HG03025 (cell line): ENCODE measurements around the gene ZNF628.
"Not testable (repeated sequence)": the region's sequence is repeated elsewhere in the genome, so short reads cannot be mapped to it uniquely, and the experiment has no call there.

ENCODE experiments used
- ATAC-seq: cut with Tn5 transposase; IDR thresholded peaks from one replicate; pipeline ENCODE4 v1.9.1; 2021; ENCODE audit warnings: mild to moderate bottlenecking, moderate library complexity; ENCODE audit not compliant: unreplicated experiment, low FRiP score

The ZNF628 gene

DNA sequence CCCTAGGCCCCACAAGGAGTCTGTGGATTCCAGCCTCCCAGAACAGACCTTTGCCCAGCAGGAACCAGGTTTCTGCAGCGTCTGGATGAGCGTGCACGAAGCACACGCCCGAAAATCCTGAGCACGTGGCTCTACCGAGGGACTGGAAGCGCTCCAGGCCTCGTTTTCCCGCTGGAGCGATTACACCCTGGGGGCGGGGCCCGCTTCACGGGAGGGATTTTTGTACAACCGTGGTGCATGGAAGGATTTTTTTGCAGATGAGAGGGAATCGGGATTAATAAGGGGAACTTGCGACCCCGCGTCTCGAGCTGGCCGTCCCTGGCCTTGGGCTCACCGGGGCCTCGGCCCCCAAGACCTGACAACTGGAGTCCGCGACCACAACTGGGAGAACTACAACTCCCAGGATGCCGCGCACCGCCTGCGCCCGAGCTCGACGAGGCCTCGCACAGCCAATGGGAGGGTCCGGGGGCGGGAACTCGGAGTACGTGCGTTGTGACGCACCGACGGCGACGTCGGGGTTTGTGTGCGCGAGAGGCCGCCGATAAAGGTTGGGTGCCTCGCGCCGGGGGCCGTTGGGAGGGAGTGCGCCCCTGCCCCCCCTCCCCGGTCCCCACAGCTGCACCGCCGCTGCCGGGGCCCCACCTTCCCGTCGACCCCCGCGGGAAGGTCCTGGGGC is at the start of gene ZNF628:
ZNF628 (plus strand) TSS at position 518 of the 676 bp plus-strand sequence. CDS start 3,294 bp downstream, outside the sequence.
- ATAC-seq, result peak; percentile 73

DNA sequence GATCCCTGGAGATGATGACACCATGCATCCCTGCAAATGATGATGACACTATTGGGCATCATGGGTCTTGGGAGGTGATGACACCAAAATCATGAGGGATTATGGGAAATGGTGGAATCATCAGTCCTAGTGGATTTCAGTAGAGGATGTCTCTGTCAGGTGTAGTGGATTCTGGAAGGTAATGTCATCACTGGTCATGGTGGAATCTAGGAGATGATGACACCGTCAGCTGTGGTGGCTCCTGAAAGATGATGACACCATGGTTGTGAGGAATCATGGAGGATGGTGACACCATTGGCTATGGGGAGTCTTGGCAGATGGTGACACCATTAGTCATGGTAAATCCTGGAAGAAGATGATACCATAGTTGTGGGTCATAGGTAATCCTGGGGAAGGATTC is 45.2 kb upstream of the ZNF628 start:
- ATAC-seq, result no peak

DNA sequence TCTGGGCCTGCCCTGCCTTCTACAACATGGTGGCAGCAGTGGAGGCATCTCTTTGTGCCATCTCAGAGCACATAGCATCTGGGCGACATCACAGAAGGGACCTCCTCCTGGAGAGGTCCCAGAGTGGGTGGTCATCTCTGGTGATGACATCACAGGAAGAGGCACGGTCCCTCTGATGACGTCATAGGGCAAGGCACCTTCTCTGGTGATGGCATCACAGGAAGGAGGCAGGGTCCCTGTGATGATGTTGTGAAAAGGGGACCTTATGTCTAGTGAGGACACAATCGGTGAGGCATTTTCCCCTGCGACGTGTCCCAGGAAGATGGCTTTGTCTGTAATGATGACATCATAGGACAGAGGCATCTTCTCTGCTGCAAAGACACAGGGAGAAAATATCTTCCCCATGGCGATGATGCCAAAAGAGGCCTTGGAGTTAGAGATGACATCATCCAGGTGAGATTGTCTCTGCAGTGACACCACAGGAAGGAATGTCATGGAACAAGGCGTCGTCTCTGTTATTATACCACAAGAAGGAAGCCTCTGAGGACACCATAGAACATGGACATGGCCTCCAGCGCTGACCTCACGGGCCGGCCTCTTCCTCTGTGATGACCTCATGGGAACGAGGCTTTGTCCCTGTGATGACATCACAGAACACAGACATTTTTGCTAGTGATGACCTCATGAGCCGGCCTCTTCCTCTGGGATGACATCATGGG is 44.0 kb upstream of the ZNF628 start:
- ATAC-seq, result no peak

DNA sequence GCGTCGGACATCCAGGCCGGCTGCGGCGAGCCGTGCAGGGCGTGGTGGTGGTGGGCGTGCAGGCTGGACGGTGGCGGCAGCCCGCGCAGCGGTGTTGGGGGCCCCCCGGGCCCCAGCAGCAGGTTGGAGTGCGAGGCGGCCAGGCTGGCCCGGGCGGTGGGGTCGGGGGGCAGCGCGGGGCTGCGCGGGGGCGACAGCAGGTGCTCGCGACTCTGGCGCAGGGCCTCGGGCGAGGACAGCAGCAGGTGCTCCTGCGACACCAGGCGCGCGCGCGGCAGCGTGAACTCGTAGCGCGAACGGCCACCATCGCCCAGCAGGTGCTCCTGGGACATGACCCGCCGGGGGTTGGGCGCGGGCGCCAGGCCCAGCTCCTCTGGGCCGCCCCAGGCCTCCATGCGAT is 43.1 kb upstream of the ZNF628 start:
- no peak for ATAC-seq

DNA sequence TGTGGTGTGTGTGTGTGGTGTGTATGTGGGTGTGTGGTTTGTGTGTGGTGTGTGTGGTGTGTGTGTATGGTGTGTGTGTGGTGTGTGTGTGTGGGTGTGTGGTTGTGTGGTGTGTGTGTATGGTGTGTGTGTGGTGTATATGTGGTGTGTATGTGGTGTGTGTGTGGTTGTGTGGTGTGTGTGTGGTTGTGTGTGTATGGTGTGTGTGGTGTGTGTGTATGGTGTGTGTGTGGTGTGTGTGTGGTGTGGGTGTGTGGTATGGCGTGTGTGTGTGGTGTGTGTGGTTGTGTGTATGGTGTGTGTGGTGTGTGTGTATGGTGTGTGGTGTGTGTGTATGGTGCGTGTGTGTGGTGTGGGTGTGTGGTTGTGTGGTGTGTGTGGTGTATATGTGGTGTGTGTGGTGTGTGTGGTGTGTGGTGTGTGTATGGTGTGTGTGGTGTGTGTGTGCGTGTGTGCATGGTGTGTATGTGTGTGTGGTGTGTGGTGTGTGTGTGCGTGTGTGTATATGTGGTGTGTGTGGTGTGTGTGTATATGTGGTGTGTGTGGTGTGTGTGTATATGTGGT is 42.0 kb upstream of the ZNF628 start:
- no peak for ATAC-seq

DNA sequence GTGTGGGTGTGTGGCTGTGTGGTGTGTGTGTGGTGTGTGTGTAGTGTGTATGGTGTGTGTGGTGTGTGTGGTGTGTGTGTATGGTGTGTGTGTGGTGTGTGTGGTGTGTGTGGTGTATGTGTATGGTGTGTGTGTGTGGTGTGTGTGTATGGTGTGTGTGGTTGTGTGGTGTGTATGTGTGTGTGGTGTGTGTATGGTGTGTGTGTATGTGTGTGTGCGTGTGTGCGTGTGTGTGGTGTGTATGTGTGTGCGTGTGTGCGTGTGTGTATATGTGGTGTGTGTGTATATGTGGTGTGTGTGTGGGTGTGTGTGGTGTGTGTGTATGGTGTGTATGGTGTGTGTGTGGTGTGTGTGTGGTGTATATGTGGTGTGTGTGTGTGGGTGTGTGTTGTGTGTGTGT is 41.4 kb upstream of the ZNF628 start:
- no peak for ATAC-seq

DNA sequence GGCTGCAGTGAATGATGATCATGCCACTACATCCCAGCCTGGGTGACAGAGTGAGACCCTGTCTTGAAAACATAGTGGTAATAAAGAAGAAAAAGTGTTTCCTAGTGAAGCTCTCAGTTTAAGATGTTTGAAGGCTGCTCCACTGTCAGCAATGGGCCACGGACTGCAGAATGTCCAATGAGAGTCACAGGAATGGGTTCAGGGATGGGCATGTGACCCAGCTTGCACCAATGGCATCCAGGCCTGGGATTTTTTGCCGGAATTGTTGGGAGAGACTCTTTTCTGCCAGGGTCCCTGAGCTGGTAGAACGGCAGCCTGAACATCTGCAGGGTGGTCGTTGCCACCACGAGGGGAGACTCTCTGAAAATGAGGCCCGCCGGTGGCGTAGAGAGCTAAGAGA is 39.6 kb upstream of the ZNF628 start:
- ATAC-seq, result no peak

DNA sequence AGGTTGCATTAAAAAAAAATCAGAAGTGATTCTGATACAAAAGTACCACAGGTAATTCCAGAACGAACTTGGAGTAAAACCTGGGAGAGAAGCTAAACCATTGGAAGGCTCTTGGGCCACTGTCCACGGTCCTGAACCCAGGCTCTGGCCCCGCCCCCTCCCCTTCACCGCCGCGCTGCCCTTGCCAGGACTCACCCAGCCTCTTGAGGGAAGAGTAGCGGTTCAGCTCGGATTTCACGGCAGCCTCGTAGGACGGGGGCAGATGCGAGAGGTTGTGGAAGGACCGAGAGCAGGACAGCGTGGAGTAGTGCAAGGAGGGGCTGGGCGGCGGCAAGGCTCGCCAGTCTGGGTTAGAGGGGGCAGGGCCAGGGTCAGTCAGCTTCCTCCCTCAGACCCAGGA is 39.0 kb upstream of the ZNF628 start:
- ATAC-seq, result no peak

DNA sequence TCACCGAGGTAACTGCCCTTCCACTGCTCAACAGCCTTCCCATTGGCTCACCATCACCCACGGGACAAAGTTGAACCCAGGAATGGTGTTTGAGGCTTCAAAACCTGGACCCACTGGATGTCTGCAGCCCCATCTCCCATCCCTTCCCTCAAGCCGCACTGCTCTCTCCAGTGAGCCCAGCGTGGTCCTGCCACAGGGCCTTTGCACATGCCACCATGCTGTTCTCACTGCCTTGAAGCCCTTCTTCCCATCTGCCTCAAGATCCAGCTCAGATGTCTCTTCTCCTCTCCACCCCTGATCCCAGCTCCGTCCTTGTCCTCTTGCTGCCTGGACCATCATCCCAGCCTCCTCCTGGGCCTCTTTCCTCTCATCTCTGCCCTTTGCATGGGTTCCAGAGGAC is 37.4 kb upstream of the ZNF628 start:
- no peak for ATAC-seq

DNA sequence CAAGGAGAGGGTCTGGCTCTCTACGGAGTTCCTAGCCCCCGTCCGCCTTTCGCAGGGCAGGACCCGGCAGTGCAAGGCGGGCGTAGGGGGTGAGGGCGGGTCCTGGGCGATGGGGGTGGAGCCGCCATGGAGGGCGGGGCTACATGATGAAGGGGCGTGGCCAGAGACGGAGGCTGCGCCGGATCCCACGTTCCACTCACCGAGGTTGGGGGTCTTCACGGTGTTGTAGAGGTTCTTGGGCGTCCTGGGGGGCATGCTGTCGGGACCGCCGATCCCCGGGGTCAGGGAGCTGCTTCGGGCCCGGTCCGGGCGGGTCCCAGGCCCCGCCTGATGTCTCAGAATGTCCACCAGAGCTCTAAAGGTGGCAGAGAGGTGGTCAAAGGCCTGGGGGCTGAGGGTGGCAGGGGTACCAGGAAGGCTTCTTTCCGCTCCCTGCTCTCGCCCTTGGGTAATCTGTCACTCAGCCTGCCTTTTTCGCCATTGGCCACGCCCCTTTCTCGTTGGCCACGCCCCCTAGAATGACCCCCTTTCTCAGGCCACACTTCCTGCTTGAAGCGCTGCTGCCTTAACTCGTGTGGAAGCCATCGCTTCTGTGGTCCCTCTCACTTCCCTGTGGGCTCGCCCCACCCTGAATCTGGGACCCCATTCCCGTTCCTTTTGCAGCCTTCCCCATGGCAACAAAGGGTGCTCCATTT is 35.9 kb upstream of the ZNF628 start:
- ATAC-seq, result no peak

DNA sequence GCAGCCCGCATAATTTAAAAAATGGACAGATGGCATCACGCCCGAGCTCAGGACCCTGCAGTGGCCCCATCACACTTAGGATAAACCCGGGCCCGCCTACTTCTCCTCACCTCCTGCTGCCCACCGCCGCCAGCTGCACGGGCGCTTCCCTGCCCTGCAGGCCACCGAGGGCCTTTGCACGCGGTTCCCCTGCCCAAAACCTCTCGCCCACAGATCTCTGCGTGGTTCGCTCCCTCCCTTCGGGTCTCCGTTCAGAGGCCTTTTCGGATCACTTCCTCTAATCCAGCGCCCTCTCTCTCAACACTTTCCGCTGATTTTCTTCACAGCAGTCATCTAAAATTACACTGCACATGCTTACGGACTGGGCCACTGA is 35.1 kb upstream of the ZNF628 start:
- no peak for ATAC-seq

DNA sequence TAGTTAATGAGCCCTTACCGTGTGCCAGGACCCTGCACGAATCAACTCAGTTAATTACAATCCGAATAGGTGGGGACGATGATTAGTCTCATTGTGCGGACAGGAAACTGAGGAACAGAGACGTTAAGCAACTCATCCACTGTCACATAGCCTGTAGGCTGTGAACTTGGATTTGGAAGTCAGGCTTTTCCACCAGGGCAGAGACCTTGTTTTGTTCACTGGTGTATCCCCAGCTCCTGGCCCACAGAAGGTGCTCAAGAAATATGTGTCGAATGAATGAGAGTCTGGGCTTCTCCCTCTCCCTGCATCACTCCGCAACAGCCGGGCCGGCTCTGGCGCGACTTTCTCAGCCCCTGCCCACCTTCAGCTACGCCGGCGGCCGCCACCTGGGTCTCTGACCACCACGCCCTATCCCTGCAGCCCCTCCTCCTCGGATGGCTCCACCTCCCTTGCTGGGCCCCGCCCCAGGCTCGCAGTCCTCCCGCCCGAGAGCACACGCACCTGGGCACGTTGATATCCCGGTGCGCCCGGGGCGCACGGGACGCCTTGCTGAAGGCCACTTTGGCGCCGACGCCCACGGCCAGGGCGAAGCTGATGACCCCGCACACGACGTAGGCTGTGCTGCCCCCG is 34.6 kb upstream of the ZNF628 start:
- no peak for ATAC-seq

DNA sequence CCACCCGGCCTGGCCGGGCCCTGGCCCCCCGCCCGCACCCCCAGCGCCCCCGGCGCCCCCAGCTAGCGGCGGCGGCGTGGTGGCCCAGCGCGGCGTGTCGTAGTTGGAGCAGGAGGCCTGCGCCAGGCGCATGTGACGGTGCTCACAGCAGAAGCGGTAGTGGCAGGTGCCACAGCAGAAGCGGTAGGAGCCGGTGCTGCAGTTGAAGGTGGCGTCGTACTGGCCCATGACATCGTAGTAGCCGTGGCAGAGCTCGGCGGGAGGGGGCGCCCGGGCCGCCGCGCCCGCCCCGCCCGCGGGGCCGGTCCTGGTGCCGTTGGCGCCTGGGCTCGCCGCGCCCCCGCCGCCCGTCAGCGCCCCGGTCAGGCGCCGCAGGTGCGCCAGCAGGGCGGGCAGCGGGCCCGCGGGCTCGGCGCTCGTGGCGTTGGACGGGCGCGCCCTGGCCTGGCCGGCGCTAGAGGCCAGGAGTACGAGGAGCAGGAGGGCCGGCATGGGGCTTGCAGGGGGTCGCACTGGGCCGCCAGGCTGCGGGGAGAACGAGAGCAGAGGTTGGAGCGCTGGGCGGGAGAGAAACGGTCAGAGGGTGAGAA is 34.0 kb upstream of the ZNF628 start:
- ATAC-seq, result no peak

DNA sequence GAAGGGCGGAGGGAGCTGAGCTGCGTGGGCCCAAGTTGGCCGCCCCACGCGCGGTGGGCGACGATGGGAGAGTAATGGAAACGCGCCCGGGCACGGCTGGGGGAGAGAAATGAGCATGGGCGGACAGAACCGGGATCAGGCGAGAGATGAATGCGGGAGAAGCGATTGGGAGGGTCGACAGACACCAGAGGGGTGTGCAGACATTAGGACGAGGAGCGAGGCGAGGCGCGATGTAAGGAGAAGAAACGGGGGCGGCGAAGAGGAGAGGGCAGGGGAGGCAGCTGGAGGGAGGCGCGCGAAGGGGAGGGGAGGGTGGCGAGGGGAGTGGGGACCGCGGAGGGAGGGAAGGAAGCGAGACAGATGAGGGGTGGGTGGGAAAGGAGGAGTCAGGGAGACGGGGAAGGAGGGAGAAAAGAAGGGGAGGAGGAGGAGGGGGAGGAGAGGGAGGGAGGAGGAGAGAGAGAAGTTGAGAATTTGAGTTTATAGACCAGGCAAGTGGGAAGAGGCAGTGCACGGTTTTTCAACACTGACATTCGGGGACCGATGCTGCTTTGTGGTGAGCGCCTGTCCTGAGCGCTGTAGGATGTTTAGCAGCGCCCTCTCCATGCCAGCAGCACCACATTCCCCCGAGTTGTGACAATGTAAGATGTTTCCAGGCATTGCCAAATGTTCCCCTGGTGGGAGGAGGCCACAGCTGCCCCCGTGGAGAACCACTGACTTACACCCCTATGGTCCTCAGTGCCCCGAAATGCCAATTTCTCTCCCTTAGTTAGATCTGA is 33.2 kb upstream of the ZNF628 start, which contains the start of gene SHISA7:
SHISA7 (minus strand) TSS at position 256 of the 779 bp plus-strand sequence. CDS start 437 bp downstream, outside the sequence.
- ATAC-seq, result no peak

DNA sequence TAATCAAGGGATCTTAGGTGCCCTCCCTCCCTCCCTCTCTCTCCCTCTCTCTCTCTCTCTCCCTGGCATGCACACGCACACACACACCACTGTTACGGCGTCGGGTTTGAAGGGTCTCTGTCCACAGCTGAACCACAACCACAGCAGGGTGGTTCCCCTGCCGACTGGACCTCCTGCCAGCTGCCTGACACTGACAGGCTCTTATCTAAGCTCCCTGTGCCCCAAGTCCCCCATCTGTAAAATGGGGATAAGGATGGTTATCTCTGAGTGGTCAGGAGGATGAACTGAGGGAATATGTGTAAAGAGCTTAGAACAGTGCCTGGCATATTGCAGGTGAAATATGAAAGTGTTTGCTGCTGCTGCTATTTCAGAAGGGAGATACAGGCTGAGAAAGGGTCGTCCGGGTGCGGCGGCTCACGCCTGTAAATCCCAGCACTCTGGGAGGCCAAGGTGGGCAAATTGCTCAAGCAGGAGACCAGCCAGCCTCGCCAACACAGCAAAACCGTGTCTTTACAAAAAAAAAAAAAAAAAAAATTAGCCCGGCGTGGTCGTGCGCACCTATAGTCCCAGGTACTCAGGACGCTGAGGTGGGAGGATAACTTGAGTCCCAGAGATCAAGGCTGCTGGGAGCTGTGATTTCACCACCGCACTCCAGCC is 32.5 kb upstream of the ZNF628 start:
- no peak for ATAC-seq

DNA sequence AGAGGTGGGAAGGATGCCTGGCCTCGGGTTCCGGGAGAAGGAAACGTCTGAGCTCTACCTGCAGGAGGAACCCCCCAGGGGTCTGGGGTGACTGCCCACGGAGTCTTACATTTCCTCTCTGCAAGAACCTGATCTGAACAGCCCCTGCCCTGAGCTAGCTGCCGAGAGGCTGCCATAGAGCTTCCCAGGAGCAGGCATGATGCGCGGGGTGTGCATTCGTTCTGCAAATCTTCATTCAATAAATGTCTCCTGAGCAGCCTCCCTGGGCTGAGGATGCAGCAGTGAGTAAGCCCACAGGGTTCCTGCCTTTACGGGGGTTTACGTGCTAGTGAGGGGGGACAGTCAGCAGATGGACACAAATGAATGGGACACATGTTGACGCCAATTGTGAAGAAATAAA is 31.8 kb upstream of the ZNF628 start:
- no peak for ATAC-seq

DNA sequence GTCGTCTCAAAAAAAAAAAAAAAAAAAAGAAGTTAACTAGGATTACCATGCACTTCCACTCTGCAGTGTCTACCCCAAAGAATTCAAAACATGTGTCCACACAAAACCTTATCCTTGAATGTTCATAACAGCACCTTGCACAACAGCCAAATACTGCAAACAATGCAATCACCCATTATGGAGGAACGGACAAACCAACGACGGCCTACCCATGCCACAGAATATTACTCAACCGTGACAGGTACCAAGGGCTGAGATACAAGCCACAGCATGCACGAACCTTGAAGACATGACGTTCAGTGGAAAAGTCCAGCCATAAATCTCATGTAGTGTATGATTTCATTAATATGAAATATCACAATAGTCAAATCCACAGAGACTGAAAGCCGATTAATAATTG is 30.4 kb upstream of the ZNF628 start:
- ATAC-seq, result no peak

DNA sequence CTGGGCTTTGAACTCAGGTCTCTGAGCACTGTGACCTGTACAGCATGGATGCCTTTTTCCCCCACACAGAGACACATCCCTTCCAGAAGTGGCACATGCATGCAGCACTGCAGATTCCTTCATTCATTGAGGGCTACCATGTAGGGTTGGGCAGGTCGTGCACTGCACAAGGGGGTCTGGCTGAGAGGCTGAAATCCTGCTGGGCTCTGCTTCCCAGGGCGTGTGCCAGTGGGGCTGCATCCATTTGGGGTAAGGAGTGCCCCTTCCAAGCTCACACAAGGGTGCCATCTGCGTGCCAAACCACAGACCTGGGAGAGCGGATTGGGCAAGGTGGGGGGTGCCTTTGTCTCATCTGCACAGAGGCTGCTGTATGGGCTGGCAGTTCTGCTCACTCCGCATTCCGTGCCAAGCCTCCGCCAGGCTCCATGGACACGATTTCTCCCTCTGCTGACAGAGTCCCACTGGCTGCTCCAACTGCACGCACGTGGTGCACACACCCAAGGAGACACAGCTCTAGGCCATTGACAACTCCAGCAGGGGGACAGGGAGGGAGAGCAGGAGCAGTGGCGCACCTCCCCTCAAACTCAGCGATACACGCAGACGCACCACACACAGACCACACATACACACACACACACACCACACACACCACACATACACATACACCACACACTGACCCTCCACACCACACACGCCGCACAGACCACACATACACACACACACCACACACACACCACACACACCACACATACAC is 28.8 kb upstream of the ZNF628 start:
- no peak for ATAC-seq

DNA sequence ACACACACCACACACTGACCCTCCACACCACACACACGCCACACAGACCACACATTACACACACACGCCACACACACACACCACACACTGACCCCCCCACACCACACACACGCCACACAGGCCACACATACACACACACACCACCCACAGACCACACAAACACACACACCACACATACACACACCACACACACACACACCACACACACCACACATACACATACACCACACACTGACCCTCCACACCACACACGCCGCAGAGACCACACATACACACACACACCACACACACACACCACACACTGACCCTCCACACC is 28.3 kb upstream of the ZNF628 start:
- not testable (repeated sequence) for ATAC-seq
